Measurements from ENCODE around the gene NINJ2.

DNA sequence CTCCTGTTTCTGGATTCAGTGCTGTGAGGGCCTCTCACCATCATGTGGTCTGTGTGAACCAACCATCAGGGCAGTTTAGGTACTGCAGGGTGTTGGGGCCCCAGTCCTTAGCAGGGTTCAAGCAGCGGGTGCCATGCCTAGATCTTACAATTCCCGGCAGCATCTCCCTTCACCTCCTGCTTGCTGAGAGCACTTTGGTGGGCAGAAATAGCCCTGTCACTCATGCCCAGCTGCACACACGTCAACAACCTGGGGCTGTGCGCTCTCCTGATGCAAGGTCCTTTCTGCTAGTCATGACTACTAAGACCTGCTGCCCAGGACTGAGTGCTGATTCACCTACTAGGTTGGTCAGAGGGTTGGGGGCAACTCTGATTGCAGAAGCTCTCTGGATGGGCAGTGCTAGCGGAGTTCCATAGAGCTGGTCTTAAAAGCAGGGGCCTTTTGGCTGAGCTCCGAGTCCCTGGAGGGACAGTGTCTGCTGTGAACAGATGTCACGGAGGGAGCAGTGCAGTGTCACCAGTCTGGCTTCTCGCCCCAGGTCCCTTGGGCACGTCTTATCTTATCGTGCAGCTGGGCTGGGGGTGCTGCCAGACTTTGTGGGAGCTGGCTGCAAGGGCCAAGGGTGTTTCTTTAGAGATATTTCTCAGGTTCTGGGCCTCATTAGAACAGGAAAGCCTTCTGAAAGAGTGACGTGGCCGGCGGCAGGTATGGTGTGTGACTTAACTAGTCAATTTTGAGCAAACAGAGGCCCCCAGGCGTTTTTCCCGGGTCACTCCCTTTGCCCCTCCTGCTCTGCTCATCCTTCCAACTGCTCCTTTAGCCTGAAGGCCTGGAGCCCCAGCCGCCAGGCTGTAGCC, 71.8 kb downstream of the NINJ2 start:
- TF ChIP-seq, protein P1, sequence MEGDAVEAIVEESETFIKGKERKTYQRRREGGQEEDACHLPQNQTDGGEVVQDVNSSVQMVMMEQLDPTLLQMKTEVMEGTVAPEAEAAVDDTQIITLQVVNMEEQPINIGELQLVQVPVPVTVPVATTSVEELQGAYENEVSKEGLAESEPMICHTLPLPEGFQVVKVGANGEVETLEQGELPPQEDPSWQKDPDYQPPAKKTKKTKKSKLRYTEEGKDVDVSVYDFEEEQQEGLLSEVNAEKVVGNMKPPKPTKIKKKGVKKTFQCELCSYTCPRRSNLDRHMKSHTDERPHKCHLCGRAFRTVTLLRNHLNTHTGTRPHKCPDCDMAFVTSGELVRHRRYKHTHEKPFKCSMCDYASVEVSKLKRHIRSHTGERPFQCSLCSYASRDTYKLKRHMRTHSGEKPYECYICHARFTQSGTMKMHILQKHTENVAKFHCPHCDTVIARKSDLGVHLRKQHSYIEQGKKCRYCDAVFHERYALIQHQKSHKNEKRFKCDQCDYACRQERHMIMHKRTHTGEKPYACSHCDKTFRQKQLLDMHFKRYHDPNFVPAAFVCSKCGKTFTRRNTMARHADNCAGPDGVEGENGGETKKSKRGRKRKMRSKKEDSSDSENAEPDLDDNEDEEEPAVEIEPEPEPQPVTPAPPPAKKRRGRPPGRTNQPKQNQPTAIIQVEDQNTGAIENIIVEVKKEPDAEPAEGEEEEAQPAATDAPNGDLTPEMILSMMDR (IDR thresholded peaks at IDR 0.05): no peak
- no peak for TF ChIP-seq HEYL (CRISPR knock-in tag; IDR thresholded peaks at IDR 0.05)

All from A549 (cell line).